ENCODE data around the gene RPTOR.

GRCh38 chr17:80777274-80777673 is 232.6 kb downstream of the RPTOR start:
- TF ChIP-seq CTCF (IDR thresholded peaks at IDR 0.05; ENCODE audit: low read length) (no peak), EZH2 (IDR thresholded peaks at IDR 0.05; ENCODE audit: borderline replicate concordance, low read length) (no peak)

Data from OCI-LY1 (cell line).